Activated gamma-delta T cell treated with Interleukin-2 at 50 U/mL for 16 hours (primary cell): ENCODE measurements around the gene CAMK2D.

ENCODE experiments used
- DNase-seq: peaks from one replicate; pipeline ENCODE4 v3.0.0-alpha.2; 2020

The CAMK2D gene

GRCh38 chr4:113677325-113677724 is 84.2 kb downstream of the CAMK2D start:
- DNase-seq, result no peak

GRCh38 chr4:113675731-113676697 is 85.5 kb downstream of the CAMK2D start:
- no peak for DNase-seq

- DNase-seq, result no peak
Measured at GRCh38 chr4:113674733-113675132, 86.8 kb downstream of the CAMK2D start.

- no peak for DNase-seq
Measured at GRCh38 chr4:113674251-113674650, 87.3 kb downstream of the CAMK2D start.

- DNase-seq, result peak; percentile 31
Measured at GRCh38 chr4:113673450-113673849, 88.1 kb downstream of the CAMK2D start.

- no peak for DNase-seq
Measured at GRCh38 chr4:113666386-113667114, 95.0 kb downstream of the CAMK2D start.

GRCh38 chr4:113665036-113665435 is 96.5 kb downstream of the CAMK2D start:
- DNase-seq, result no peak

- no peak for DNase-seq
Measured at GRCh38 chr4:113662581-113662980, 99.0 kb downstream of the CAMK2D start.

- no peak for DNase-seq
Measured at GRCh38 chr4:113659127-113659526, 102.4 kb downstream of the CAMK2D start.

- no peak for DNase-seq
Measured at GRCh38 chr4:113657586-113658233, 103.8 kb downstream of the CAMK2D start.

- DNase-seq, result no peak
Measured at GRCh38 chr4:113653871-113654270, 107.7 kb downstream of the CAMK2D start.

- no peak for DNase-seq
Measured at GRCh38 chr4:113646442-113646822, 115.1 kb downstream of the CAMK2D start.

GRCh38 chr4:113645771-113646441 is 115.6 kb downstream of the CAMK2D start:
- DNase-seq, result no peak

- no peak for DNase-seq
Measured at GRCh38 chr4:113645288-113645687, 116.2 kb downstream of the CAMK2D start.

- DNase-seq, result no peak
Measured at GRCh38 chr4:113644398-113644797, 117.1 kb downstream of the CAMK2D start.

GRCh38 chr4:113643505-113643904 is 118.0 kb downstream of the CAMK2D start:
- DNase-seq, result no peak

GRCh38 chr4:113641025-113641431 is 120.5 kb downstream of the CAMK2D start:
- no peak for DNase-seq

- DNase-seq, result no peak
Measured at GRCh38 chr4:113639326-113639725, 122.2 kb downstream of the CAMK2D start.

- DNase-seq, result no peak
Measured at GRCh38 chr4:113638562-113638832, 123.0 kb downstream of the CAMK2D start.

- no peak for DNase-seq
Measured at GRCh38 chr4:113637823-113638561, 123.5 kb downstream of the CAMK2D start.

GRCh38 chr4:113637363-113637762 is 124.2 kb downstream of the CAMK2D start:
- DNase-seq, result no peak

- DNase-seq, result peak; percentile 26
Measured at GRCh38 chr4:113636877-113637276, 124.7 kb downstream of the CAMK2D start.
